GM18867 (cell line): Measurements from ENCODE around the gene CXCL10.
"Not testable (repeated sequence)": the region's sequence is repeated elsewhere in the genome, so short reads cannot be mapped to it uniquely, and the experiment has no call there.

Source experiments
- ATAC-seq: cut with Tn5 transposase; IDR thresholded peaks from one replicate; pipeline ENCODE4 v1.9.1; 2021; ENCODE audit warnings: mild to moderate bottlenecking, moderate library complexity; ENCODE audit not compliant: unreplicated experiment

Gene CXCL10

DNA sequence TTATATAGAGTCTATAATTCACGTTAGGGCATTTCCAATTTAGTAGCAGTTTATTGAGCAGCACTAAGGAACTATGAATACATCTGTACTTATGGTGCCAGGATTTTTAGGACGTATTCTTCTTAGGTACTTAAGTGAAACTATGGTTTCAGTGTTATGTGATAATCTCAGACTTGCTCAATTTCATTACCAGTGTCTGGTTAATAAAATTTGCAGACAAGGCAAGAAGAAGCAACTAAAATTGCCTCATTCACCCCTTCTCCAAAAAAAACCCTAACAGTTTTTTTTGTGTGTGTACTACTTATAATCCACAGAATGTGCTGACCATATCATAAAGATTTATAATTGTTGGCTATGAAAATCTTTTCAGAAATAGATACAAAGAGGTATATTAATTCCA, 6.0 kb upstream of the CXCL10 start:
- no peak for ATAC-seq

DNA sequence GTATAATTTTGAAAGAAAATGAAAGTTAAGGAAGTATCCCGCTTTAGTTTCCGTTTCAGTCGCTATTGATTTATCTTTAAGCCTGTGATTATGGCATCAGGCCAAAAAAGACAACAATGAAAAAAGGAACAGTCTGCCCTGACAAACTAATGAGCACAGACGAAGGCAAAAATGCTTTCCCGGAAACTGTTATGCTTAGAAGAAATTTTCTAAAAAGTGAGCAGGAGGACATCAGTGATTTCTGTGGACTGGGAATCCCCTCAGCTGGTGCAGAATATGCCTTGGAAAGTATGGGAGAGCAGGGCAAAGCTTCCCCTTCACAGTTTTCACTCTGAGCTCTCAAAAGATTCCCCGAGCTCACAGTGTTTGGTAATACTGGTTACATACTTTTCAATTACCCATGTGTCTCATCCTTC, 5.1 kb upstream of the CXCL10 start:
- no peak for ATAC-seq

- ATAC-seq: no peak
These were observed 768 bp upstream of the CXCL10 start for GRCh38 chr4:76024065-76024464.

DNA sequence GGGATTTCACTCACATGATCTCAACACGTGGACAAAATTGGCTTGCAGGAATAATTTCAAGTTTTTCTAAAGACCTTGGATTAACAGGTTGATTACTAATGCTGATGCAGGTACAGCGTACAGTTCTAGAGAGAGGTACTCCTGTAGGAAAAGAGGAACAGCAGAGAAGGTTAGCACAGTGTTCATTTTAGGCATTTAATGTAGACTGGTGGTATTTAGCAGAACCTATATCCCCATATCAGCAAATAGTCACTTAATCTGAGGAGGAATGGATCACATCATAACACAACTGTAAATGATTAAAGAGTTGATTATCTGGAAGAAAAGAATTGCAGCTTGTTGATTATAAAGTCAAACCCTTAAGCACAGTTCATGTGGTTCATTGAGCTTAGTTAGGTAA, 620 bp downstream of the CXCL10 start:
- no peak for ATAC-seq

DNA sequence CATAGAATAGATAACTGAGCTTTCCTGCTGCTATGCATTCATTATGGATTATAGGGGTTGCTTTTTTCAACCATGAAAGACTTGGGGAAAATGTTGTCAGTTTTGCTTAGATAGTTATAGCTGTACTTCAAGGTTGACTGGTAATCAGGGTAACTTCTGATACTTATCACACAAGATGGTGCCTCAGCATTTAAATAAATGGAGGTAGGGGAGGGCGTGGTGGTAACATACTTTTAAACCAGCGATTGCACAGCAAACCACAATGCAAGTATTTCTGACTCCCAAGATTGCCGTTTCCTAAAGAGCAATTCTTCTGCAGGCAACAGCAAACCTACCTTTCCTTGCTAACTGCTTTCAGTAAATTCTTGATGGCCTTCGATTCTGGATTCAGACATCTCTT, 1.3 kb downstream of the CXCL10 start:
- ATAC-seq: no peak

DNA sequence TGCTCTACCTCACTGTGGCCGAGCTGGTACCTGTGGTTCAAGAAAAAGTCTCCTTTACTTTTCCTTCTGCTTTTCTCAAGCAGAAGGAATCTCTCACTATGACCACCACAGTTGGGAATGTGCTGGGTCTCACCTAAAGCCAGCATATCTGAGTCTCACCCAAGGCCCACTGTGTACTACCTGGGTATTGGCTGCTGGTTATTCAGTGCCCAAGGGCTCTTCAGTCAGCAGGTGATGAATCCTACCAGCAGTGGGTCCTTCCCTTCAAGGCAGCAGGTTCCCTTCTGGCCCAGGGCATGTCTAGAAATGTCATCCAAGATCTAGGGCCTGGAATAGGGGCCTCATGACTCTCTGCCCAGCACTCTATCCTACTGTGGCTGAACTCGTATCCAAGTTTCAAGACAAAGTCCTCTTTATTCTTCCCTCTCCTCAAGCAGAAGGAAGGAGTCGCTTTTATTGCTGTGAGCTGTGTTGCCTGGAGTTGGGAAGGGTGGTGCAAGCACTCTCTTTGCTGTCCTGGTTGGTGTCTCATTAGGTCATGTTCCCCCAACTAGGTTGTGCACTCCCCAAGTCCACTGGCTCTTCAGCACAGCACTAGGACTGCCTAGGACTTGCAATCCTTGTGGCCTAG, 6.1 kb downstream of the CXCL10 start:
- no peak for ATAC-seq

- peak; percentile 67 for ATAC-seq
These were observed 6.9 kb downstream of the CXCL10 start for GRCh38 chr4:76016393-76016792.

- no peak for ATAC-seq
These were observed 9.8 kb downstream of the CXCL10 start for GRCh38 chr4:76013540-76013939.

GRCh38 chr4:76012388-76012801, 10.9 kb downstream of the CXCL10 start:
- no peak for ATAC-seq

- peak; percentile 74 for ATAC-seq
These were observed 11.5 kb downstream of the CXCL10 start for GRCh38 chr4:76011700-76012387.

GRCh38 chr4:76011018-76011670, 12.2 kb downstream of the CXCL10 start:
- no peak for ATAC-seq

GRCh38 chr4:76010576-76010975, 12.7 kb downstream of the CXCL10 start:
- ATAC-seq: no peak

DNA sequence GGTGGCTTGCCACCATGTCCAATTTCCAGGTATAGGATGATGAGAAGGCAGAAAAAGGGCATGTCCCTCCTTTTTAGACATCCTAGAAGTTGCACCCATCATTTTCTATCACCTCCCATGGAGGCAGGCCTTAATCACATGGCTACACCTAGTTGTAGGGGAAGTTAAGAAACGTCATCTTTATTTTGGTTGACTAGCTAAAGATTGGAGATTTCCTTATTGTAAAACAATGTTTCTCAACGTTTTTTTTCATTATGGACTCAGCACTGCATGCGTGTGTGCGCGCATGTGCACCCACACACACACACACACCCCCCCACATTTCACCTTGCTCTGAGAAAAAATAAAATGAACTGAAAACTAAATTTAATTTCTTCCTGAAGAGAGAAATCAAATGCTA, 14.0 kb downstream of the CXCL10 start:
- ATAC-seq: no peak

DNA sequence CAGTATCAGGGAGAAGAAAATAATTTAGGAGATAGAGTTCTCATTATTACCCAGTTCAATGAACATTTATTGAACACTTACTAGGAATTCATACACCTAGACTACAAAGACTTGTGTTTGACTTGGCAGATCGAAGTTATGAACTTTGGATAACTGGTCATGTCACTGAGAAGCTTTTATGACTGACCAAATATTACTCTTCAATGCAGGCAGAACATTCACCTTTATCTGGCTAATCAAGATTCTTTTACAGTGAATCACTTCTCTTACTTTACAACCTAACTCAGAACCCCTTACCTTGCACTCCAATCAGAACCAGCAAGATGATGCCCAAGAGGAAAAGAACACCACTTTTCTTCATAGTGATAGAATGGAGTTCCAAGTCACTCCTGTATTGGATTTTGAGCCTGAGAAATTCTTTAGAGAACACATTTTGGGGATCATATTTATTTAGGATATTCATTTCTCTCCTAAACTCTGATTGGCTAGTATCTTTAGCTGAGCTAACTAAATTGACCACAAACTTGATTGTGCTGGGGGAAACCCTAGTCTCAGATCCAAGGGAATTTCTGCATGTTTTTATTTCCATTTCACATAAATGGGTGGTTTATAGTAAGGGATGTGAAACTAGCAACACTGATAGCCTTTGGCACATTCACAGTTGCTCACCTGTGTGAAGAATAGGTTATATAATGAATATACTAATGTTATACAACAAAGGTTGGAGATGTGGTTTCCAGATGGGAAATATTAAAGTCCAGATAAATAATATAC, 16.0 kb downstream of the CXCL10 start, which contains the start of gene CXCL9:
TSS of gene CXCL9 (minus strand) at position 421 of the 774 bp plus-strand sequence. CDS start at position 361, 60 bp downstream.
- ATAC-seq: no peak

DNA sequence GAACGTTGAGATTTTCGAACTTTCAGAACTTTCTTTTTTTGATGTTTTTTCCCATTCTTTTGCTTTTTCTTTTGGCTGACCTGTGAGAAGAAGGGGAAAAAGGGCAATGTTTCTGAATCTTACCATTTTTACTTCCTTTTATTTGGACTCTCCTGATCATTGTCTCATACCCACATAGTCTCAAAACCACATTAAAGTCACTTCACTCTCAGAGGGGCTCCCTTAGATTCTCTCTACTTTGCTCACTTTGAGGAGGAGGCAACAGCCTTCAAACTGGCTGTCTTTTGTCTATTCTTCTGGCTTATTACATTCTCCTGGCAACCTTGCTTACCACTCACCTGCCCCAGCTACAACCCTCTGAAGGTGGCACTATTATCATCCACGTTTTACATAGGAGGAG, 19.7 kb downstream of the CXCL10 start:
- ATAC-seq: no peak

GRCh38 chr4:76003035-76003434, 20.3 kb downstream of the CXCL10 start:
- ATAC-seq: no peak

GRCh38 chr4:76002176-76002575, 21.1 kb downstream of the CXCL10 start:
- ATAC-seq: no peak

GRCh38 chr4:76001700-76002099, 21.6 kb downstream of the CXCL10 start:
- ATAC-seq: no peak

GRCh38 chr4:76000279-76000678, 23.0 kb downstream of the CXCL10 start:
- no peak for ATAC-seq

- ATAC-seq: not testable (repeated sequence)
These were observed 24.7 kb downstream of the CXCL10 start for GRCh38 chr4:75998525-75999147.

DNA sequence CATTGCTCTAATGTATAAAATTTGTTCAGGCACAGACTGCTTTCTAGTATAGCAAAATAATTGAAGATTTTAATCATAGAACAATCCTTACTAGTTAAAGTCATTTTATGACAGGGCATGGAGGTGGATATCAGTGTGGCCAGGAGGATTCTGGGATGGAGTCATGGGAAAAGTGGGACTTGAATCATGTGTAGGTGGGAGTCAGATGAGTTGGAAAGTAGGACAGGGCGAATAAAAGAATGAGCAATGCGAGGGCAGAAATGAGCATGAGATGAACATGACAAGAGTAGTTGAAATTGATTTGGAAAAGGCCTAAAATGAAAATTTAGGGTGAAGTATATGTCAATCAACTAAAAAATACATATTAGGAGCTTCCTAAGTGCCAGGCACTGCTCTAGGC, 25.4 kb downstream of the CXCL10 start:
- ATAC-seq: no peak
